ENCODE results near the gene TSHZ2. TPM values are rescaled to one million over a fixed set of nuclear protein-coding genes. Genes with fewer than 3 reads are reported as not detected.

Gene TSHZ2
- total and polyA plus RNA-seq, 4 donors = 0.93 to 8.8 (median 3.8) TPM

GRCh38 chr20:53390770-53391169, 418.6 kb downstream of the TSHZ2 start:
- WGBS, 2 donors = 80 to 86% methylated on average over 2 of the region's 2 CpGs
- Histone ChIP-seq H3K9ac (ENCODE audit: insufficient read depth in 1 of 2, low read length in 2 of 2) (no peak overlapping the region), H3K36me3 (ENCODE audit: control insufficient read depth in 4 of 4, insufficient read depth in 4 of 4, low read length in 4 of 4) (no peaks in the 10 kb centered on the region), H3K4me1 (ENCODE audit: control insufficient read depth in 5 of 5, insufficient read depth in 5 of 5, low read length in 5 of 5) (peaks cover 0 to 10% (median 0%) of the 10 kb centered on the region in 5 donors), H3K9me3 (ENCODE audit: control insufficient read depth in 4 of 4, insufficient read depth in 3 of 4, low read length in 3 of 4) (no peaks in the 10 kb centered on the region), H3K4me3 (no peak overlapping the region), H3K27me3 (ENCODE audit: control insufficient read depth in 3 of 3, insufficient read depth in 3 of 3, low read length in 2 of 3) (no peaks in the 10 kb centered on the region), H3K27ac (ENCODE audit: low read depth in 1 of 2, low read length in 1 of 2) (no peak overlapping the region)
- DNase-seq (no peak), ATAC-seq (ENCODE audit: insufficient read depth, low FRiP score) (no peak)
- no peak for TF ChIP-seq CTCF (IDR thresholded peaks at IDR 0.05; ENCODE audit: control extremely low read depth, extremely low read depth)

- Histone ChIP-seq H3K9me3 (ENCODE audit: control insufficient read depth in 4 of 4, insufficient read depth in 3 of 4, low read length in 3 of 4) (no peaks in the 10 kb centered on the region), H3K36me3 (ENCODE audit: control insufficient read depth in 4 of 4, insufficient read depth in 4 of 4, low read length in 4 of 4) (no peaks in the 10 kb centered on the region), H3K4me3 (no peak overlapping the region), H3K9ac (ENCODE audit: insufficient read depth in 1 of 2, low read length in 2 of 2) (no peak overlapping the region), H3K27me3 (ENCODE audit: control insufficient read depth in 3 of 3, insufficient read depth in 3 of 3, low read length in 2 of 3) (no peaks in the 10 kb centered on the region), H3K4me1 (ENCODE audit: control insufficient read depth in 5 of 5, insufficient read depth in 5 of 5, low read length in 5 of 5) (peaks cover 0 to 4% (median 0%) of the 10 kb centered on the region in 5 donors), H3K27ac (ENCODE audit: low read depth in 1 of 2, low read length in 1 of 2) (no peak overlapping the region)
- DNase-seq (no peak), ATAC-seq (ENCODE audit: insufficient read depth, low FRiP score) (no peak)
- TF ChIP-seq CTCF (IDR thresholded peaks at IDR 0.05; ENCODE audit: control extremely low read depth, extremely low read depth) = no peak
Measured at GRCh38 chr20:53394433-53394832, 422.3 kb downstream of the TSHZ2 start.

GRCh38 chr20:53395188-53395923, 423.2 kb downstream of the TSHZ2 start:
- ATAC-seq (ENCODE audit: insufficient read depth, low FRiP score) = no peak
- Histone ChIP-seq H3K27ac (ENCODE audit: low read depth in 1 of 2, low read length in 1 of 2) (peak overlapping the region in 1 of 2 donors; percentile 13), H3K4me3 (no peak overlapping the region), H3K36me3 (ENCODE audit: control insufficient read depth in 4 of 4, insufficient read depth in 4 of 4, low read length in 4 of 4) (no peaks in the 10 kb centered on the region), H3K27me3 (ENCODE audit: control insufficient read depth in 3 of 3, insufficient read depth in 3 of 3, low read length in 2 of 3) (no peaks in the 10 kb centered on the region), H3K4me1 (ENCODE audit: control insufficient read depth in 5 of 5, insufficient read depth in 5 of 5, low read length in 5 of 5) (peaks cover 0 to 10% (median 0%) of the 10 kb centered on the region in 5 donors), H3K9me3 (ENCODE audit: control insufficient read depth in 4 of 4, insufficient read depth in 3 of 4, low read length in 3 of 4) (no peaks in the 10 kb centered on the region), H3K9ac (ENCODE audit: insufficient read depth in 1 of 2, low read length in 2 of 2) (no peak overlapping the region)
- no peak for TF ChIP-seq CTCF (IDR thresholded peaks at IDR 0.05; ENCODE audit: control extremely low read depth, extremely low read depth)
- no peak for DNase-seq
- WGBS, 2 donors = 45 to 51% methylated on average over 5 of the region's 5 CpGs
